Brain microvascular endothelial cell (primary cell): ENCODE results near the gene PIGV.
"Not testable (repeated sequence)": the region's sequence is repeated elsewhere in the genome, so short reads cannot be mapped to it uniquely, and the experiment has no call there.

ENCODE experiments used
- DNase-seq: peaks from one replicate; pipeline ENCODE4 v3.0.0-alpha.2; 2020
- H3K27ac ChIP-seq: fragments of 250-450 bp; sonication (Bioruptor Pico); 2 replicates; pipeline ENCODE4 v1.5.1; 2020; ENCODE audit warnings: mild to moderate bottlenecking, moderate library complexity
- H3K27me3 ChIP-seq: fragments of 250-450 bp; sonication (Bioruptor Pico); replicated peaks from 2 replicates; pipeline ENCODE4 v1.5.1; 2020; ENCODE audit warnings: mild to moderate bottlenecking
- H3K36me3 ChIP-seq: fragments of 250-450 bp; sonication (Bioruptor Pico); replicated peaks from 2 replicates; pipeline ENCODE4 v1.5.1; 2020; ENCODE audit warnings: mild to moderate bottlenecking
- H3K4me3 ChIP-seq: 2 replicates; pipeline ENCODE4 v1.5.1; 2011; ENCODE audit warnings: low read depth, mild to moderate bottlenecking, control low read depth, low read length, moderate library complexity
- in situ Hi-C: cut with HindIII; loops from 2 replicates; pipeline ENCODE4 v1.10.0; 2017; ENCODE audit warnings: low sequenced_read_pairs, low pct_ligation_motif_present
- TF ChIP-seq, protein P1 (sequence below): IDR thresholded peaks from 2 replicates; pipeline ENCODE4 v1.5.1; 2011; ENCODE audit warnings: low read depth, mild to moderate bottlenecking, moderate library complexity, low read length, control low read depth, inconsistent platforms; ENCODE audit errors: missing control alignments

PIGV gene

DNA sequence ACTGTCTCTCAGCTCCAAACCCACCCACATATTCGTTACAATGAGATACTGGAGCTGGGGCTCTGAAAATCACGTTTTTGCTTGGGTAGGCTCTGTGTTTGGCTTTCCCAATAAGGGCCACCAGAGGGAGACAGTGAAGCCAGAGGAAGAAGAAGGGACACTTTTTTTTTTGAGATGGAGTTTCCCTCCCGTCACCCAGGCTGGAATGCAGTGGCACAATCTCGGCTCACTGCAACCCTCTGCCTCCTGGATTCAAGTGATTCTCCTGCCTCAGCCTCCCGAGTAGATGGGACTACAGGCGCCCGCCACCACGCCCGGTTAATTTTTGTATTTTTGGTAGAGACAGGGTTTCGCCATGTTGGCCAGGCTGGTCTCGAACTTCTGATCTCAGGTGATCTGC lies 22.4 kb downstream of the PIGV start:
- TF ChIP-seq, protein P1, sequence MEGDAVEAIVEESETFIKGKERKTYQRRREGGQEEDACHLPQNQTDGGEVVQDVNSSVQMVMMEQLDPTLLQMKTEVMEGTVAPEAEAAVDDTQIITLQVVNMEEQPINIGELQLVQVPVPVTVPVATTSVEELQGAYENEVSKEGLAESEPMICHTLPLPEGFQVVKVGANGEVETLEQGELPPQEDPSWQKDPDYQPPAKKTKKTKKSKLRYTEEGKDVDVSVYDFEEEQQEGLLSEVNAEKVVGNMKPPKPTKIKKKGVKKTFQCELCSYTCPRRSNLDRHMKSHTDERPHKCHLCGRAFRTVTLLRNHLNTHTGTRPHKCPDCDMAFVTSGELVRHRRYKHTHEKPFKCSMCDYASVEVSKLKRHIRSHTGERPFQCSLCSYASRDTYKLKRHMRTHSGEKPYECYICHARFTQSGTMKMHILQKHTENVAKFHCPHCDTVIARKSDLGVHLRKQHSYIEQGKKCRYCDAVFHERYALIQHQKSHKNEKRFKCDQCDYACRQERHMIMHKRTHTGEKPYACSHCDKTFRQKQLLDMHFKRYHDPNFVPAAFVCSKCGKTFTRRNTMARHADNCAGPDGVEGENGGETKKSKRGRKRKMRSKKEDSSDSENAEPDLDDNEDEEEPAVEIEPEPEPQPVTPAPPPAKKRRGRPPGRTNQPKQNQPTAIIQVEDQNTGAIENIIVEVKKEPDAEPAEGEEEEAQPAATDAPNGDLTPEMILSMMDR, result peak; percentile 85
- peak; percentile 54 for DNase-seq
- H3K36me3 ChIP-seq, H3K27me3 ChIP-seq, H3K4me3 ChIP-seq, in situ Hi-C loops, H3K27ac ChIP-seq: not testable (repeated sequence)

DNA sequence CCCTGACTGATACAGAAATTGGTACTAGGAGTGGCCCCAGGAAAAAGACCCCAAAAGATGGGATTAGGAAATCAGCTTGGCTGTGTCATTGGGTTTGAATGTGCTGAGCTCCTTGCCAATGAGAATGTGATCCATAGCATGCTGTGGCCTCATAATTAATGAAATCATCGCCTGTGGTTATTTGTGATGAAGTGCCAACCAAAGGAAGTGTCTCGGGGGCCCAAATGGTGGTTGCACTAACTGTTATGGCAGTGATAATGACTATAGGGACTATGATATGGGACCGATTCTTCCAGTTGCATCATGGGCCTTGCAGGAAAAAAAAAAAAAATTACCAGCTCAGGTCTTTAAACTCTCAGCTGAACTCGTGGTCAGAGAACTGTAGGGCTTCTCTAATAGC lies 23.3 kb downstream of the PIGV start:
- TF ChIP-seq, protein P1, result no peak
- no peak for DNase-seq
- in situ Hi-C loops, result no loop called here
- no peak overlapping the region for H3K4me3 ChIP-seq
- H3K27me3 ChIP-seq, result no peaks in the 10 kb centered on the region
- no peak overlapping the region for H3K27ac ChIP-seq
- no peaks in the 10 kb centered on the region for H3K36me3 ChIP-seq

DNA sequence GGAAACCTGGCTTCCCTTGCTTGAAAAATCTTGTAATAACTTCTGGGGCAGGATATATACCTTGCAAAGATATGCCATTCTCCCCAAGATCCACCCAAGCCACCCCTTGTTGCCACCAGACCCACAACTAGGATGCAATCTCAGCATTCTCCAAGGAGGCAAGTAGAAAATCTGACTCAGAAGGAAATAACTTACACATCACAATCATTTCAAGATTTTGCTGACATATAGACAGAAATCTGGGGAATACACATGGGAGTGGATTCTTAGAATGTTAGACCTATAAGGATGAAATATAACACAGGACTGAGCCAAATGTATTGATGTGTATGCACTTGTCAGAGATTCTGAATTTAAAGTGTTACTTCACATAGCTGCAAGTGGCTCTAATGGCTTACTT lies 24.0 kb downstream of the PIGV start:
- no peak for DNase-seq
- in situ Hi-C loops, result no loop called here
- H3K27ac ChIP-seq, result no peak overlapping the region
- TF ChIP-seq, protein P1, result no peak
- H3K27me3 ChIP-seq, result no peaks in the 10 kb centered on the region
- H3K4me3 ChIP-seq, result no peak overlapping the region
- H3K36me3 ChIP-seq, result no peaks in the 10 kb centered on the region

DNA sequence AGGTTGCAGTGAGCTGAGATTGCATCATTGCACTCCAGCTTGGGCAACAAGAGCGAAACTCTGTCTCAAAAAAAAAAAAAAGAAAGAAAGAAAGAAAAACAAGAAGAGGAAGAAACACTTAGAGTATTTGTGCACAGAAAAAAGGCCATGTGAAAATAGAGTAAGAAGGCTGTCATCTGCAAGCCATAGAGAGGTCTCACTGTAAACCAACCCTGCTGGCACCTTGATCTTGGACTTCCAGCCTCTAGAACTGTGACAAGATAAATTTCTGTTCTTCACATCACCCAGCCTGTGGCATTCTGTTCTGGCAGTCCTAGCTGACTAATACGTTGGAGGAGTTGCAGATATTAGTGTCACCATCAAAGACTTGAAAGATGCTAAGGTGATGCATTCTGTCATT lies 26.6 kb downstream of the PIGV start:
- no peak for DNase-seq
- in situ Hi-C loops, result no loop called here
- TF ChIP-seq, protein P1, result no peak
- Histone ChIP-seq H3K36me3 (no peaks in the 10 kb centered on the region), H3K27ac (no peak overlapping the region), H3K27me3 (no peaks in the 10 kb centered on the region), H3K4me3 (no peak overlapping the region)

DNA sequence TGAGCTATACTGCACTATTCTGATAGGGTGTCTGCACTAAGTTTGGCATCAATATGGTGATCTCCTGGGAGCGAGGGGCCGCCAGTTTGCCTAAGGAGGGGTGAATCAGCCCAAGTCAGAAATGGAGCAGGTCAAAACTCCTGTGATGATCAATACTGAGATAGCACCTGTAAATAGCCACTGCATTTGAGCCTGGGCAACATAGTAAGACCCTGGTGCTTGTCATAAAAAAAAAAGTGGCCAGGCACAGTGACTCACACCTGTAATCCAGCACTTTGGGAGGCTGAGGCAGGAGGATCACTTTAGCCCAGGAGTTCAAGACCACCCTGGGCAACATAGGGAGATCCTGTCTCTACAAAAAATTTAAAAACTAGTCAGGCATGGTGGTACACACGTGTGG lies 27.1 kb downstream of the PIGV start:
- H3K4me3 ChIP-seq, result no peak overlapping the region
- H3K36me3 ChIP-seq, result no peaks in the 10 kb centered on the region
- TF ChIP-seq, protein P1, result no peak
- in situ Hi-C loops, result no loop called here
- no peak for DNase-seq
- no peak overlapping the region for H3K27ac ChIP-seq
- H3K27me3 ChIP-seq, result no peaks in the 10 kb centered on the region

DNA sequence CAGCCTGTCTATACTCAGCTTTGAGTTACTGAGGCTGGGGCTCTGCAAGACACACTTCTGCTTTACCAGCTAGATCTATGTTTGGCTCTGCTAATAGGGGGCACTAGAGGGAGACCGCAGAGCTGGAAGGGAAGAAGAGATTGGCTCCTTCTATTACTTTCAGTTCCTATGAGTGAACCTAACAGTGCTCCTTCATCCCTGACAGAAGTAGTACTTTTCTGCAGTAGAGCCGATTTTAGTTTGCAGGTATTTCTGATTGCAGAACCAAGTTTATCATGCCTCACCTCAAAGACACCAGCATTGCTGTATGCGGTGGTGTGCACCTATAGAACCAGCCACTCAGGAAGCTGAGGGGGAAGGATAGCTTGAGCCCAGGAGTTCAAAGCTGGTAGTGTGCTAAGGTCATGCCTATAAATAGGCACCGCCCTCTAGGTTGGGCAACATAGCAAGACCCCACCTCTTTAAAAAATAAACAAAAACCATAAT lies 33.1 kb downstream of the PIGV start:
- TF ChIP-seq, protein P1, result peak; percentile 31
- in situ Hi-C loops, result no loop called here
- no peaks in the 10 kb centered on the region for H3K36me3 ChIP-seq
- H3K27ac ChIP-seq, result no peak overlapping the region
- no peak overlapping the region for H3K4me3 ChIP-seq
- H3K27me3 ChIP-seq, result no peaks in the 10 kb centered on the region
- no peak for DNase-seq
